GM21825 (cell line): ENCODE data around the gene SLC6A14.

ENCODE experiments used
- ATAC-seq: cut with Tn5 transposase; IDR thresholded peaks from one replicate; pipeline ENCODE4 v1.9.1; 2021; ENCODE audit warnings: mild to moderate bottlenecking, moderate library complexity; ENCODE audit not compliant: unreplicated experiment

The SLC6A14 gene

GRCh38 chrX:116436358-116436816 is at the start of gene SLC6A14:
Gene SLC6A14 (plus strand): TSS chrX:116436606. CDS start chrX:116436710, 104 bp downstream.
- ATAC-seq, result no peak

- ATAC-seq, result no peak
Measured at GRCh38 chrX:116395752-116396151, 40.7 kb upstream of the SLC6A14 start.

GRCh38 chrX:116399681-116400080 is 36.7 kb upstream of the SLC6A14 start:
- ATAC-seq, result no peak

GRCh38 chrX:116409219-116409618 is 27.2 kb upstream of the SLC6A14 start:
- ATAC-seq, result no peak

GRCh38 chrX:116413273-116413672 is 23.1 kb upstream of the SLC6A14 start:
- no peak for ATAC-seq

- ATAC-seq, result no peak
Measured at GRCh38 chrX:116417214-116417613, 19.2 kb upstream of the SLC6A14 start.

- no peak for ATAC-seq
Measured at GRCh38 chrX:116417968-116418367, 18.4 kb upstream of the SLC6A14 start.

- no peak for ATAC-seq
Measured at GRCh38 chrX:116427978-116428377, 8.4 kb upstream of the SLC6A14 start.

- no peak for ATAC-seq
Measured at GRCh38 chrX:116435597-116435996, 809 bp upstream of the SLC6A14 start.

GRCh38 chrX:116449156-116449555 is 12.8 kb downstream of the SLC6A14 start:
- ATAC-seq, result no peak

- ATAC-seq, result no peak
Measured at GRCh38 chrX:116462822-116463221, 26.4 kb downstream of the SLC6A14 start, which contains the start of gene CT83. Gene CT83 (minus strand): TSS chrX:116462976. CDS start chrX:116462856, 120 bp downstream.

GRCh38 chrX:116480059-116480458 is 43.7 kb downstream of the SLC6A14 start:
- no peak for ATAC-seq

GRCh38 chrX:116490104-116490503 is 53.7 kb downstream of the SLC6A14 start:
- ATAC-seq, result no peak

GRCh38 chrX:116493271-116493670 is 56.9 kb downstream of the SLC6A14 start:
- ATAC-seq, result no peak

GRCh38 chrX:116499780-116500179 is 63.4 kb downstream of the SLC6A14 start:
- ATAC-seq, result no peak
